Fibroblast of mammary gland (primary cell): ENCODE results near the gene SH3D19.

ENCODE experiments used
- DNase-seq: peaks from one replicate; pipeline ENCODE4 v3.0.0-alpha.2; 2010; ENCODE audit warnings: low read depth
- H3K4me3 ChIP-seq: 2 replicates; pipeline ENCODE4 v1.5.1; 2011; ENCODE audit warnings: low read depth, mild to moderate bottlenecking, low read length, moderate library complexity; ENCODE audit not compliant: control insufficient read depth
- TF ChIP-seq, protein P1 (sequence below): conservative IDR thresholded peaks from 2 replicates; pipeline ENCODE4 v1.5.1; 2011; ENCODE audit warnings: low read depth, low read length, inconsistent platforms; ENCODE audit not compliant: control insufficient read depth, insufficient read depth

SH3D19 gene

DNA sequence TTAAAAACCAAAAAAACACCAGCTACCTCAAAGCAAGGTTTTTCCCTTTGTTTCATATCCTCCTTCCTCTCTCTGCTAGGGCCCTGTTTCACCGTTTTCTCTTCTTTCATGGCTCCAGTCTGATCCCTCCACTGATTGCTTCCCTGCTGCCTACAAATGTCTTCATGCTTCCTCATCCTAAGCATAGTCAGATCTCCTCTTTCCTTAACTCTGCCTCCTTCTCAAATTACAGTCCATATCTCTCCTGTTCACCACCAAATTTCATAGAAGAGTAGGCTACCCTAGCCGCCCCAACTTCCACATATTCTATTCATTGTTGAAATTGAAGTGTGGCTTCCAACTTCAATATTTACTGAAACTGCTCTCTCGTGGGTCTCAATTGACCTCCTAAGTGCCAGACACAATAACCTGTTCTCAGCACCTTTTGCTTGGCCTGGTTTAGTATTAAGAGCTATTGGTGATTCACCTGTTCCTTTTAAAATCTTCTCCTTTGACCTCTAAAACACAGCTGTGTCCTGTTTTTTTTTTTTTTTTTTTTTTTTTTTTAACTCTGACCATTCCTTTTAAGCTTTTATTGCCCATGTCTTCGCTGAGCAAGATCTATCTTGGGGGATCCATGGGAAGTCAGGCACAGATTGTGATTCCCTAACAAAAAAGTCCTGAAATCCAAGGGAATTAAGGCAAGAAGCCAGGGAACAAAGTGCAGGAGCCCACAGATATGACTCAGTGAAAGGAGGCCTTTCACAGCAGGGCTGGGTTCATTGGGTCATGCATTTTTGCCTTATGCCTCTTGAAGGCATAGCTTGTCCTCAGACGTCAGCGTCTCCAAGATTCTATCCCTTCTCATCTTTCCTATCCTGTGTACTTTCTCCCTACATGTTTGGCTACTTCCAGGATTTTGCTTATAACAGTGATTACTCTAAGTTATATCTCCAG lies 140.6 kb downstream of the SH3D19 start:
- H3K4me3 ChIP-seq: no peak overlapping the region
- DNase-seq: peak; percentile 90

DNA sequence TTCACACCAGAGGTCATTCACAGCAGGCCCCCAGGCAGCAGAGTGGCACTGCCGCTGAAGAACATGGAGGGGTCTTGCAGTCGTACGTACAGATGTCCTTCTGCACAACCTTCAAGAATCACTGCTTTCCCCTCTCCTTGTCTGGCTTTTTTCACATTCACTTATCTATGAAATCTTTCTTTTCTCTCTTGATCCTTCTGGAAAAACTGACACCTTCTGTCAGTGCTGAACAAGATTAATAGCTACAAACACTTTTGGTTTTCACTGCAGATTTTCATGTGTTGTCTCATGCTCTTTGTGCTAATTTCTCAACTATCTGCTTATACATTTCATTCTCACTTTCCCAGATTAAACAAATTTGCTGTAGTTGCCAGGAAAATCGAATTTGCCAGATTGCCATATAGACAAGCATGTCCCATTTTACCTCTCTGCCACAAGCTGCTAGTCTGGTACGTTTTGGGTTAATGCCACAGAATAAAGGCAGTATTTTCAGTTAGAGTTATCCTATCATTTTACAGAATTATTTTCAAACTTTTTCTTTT lies 142.9 kb downstream of the SH3D19 start:
- H3K4me3 ChIP-seq: no peak overlapping the region
- no peak for DNase-seq
- TF ChIP-seq, protein P1, sequence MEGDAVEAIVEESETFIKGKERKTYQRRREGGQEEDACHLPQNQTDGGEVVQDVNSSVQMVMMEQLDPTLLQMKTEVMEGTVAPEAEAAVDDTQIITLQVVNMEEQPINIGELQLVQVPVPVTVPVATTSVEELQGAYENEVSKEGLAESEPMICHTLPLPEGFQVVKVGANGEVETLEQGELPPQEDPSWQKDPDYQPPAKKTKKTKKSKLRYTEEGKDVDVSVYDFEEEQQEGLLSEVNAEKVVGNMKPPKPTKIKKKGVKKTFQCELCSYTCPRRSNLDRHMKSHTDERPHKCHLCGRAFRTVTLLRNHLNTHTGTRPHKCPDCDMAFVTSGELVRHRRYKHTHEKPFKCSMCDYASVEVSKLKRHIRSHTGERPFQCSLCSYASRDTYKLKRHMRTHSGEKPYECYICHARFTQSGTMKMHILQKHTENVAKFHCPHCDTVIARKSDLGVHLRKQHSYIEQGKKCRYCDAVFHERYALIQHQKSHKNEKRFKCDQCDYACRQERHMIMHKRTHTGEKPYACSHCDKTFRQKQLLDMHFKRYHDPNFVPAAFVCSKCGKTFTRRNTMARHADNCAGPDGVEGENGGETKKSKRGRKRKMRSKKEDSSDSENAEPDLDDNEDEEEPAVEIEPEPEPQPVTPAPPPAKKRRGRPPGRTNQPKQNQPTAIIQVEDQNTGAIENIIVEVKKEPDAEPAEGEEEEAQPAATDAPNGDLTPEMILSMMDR: no peak

More for the DNA sequence above, 140.6 kb downstream of the SH3D19 start:
- TF ChIP-seq, protein P1: no peak

DNA sequence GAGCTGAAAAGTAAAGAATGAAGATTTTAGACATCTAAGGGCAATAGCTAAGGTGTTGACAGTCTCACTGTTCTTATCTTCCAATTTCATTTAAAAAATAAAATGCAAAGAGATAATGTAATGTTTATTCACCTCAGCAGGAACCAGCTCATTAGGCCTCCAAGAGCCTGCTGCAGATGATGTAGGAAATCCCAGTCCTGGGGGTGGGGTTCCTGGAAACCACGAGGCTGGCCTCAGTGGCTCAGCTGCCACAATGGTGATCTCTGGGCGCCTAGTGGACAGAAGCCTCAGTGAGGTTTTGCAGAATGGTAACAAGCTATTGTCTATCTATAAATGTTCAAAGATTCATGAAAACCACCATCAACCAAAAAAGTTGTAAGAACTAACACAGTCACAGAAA lies 148.7 kb downstream of the SH3D19 start:
- H3K4me3 ChIP-seq: no peak overlapping the region
- no peak for DNase-seq
- TF ChIP-seq, protein P1: no peak

DNA sequence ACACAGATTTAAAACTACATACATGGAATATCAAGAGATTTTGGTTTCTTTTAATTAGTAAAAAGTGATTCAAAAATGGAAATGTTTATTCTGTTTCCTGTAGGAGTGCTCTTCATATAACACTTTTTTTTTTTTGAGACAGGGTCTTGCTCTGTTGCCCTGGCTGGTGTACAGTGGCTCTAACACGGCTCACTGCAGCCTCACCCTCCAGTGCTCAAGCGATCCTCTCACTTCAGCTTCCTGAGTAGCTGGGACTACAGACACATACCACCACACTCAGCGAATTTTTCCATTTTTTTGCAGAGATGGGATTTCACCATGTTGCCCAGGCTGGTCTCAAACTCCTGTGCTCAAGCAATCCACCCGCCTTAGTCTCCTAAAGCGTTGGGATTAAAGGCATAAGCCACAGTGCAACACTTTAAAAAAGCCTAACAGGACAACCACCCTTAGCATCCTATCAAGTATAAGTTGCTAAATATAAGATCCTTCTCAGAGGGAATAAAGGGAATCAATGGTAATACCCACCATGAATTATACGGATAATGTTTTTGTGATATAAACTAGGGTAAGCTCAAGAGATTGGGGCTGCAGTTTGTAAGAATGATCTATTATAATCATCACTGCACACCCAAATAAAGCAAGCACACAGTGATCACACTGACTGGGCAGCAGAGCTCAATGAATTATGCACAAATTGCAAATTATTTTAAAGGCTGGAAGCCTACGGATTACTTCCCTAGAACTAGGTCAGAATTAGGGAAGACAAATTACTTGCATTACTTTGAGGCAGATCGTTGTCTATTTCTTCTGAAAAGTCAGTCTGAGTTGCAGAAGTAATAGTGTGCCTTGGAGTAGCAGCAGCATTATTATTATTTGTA lies 149.4 kb downstream of the SH3D19 start:
- TF ChIP-seq, protein P1: no peak
- H3K4me3 ChIP-seq: no peak overlapping the region
- DNase-seq: no peak

DNA sequence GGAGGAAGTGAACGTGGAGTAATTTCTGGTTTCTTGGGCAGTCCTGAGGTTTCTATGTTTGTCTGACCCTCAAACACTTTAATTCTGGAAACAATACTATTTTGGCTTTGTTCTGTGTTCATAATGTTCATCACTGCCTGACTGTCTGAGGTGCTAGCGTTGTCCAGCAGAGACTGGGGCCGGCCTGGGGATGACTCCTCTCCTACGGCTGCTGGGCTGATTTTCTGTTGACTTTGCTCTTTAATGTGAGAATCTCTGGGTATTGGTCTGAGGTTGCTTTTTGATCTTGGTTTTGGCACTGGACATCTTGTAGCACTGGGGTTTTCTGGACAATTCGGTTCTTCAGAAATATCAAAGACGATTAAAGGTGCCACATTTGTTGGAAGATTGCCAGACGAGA lies 150.2 kb downstream of the SH3D19 start:
- H3K4me3 ChIP-seq: no peak overlapping the region
- DNase-seq: no peak
- TF ChIP-seq, protein P1: no peak

DNA sequence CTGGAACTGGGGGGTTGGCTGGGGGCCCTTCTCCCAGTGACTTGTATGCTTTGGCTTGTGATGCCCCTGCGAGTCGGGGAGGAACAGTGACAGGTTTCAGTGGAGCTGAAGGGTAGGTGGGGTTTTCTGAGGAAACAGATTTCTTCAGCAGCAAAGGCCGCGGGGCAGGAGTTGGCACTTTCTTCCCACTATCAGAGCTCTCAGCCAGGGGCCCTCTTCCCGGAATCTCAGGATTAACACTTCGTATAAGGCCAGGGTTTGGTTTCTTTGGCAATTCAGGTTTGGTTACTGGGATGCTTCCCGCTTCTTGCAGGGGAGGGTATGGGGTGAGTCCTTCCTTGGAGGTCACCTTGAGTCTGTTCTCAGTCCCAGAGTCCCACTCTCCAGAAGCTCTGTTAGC lies 150.6 kb downstream of the SH3D19 start:
- H3K4me3 ChIP-seq: no peak overlapping the region
- TF ChIP-seq, protein P1: no peak
- no peak for DNase-seq
